DMS114 treated with DMSO at 0.1 percent for 48 hours (cell line): ENCODE results near the gene DNAI4.
A peak's percentile ranks its signal among the peaks of the same experiment; 100 is the strongest.
"Not testable (repeated sequence)": the region's sequence is repeated elsewhere in the genome, so short reads cannot be mapped to it uniquely, and the experiment has no call there.

Source experiments
- DNase-seq: peaks from one replicate; lab custom pipeline; 2025; ENCODE audit not compliant: unreplicated experiment; lab: John Stamatoyannopoulos, UW

Gene DNAI4

GRCh38 chr1:66924756-66925557 lies at the start of gene DNAI4, which contains the start of gene MIER1:
TSS of gene DNAI4 (minus strand) at chr1:66924856. CDS start at chr1:66924831, 25 bp downstream.
TSS of gene MIER1 (plus strand) at chr1:66924990. CDS start at chr1:66925029, 39 bp downstream.
- DNase-seq = peak; percentile 97

GRCh38 chr1:66968574-66968973 lies 43.9 kb upstream of the DNAI4 start:
- DNase-seq = no peak

- not testable (repeated sequence) for DNase-seq
These were observed 41.7 kb upstream of the DNAI4 start for GRCh38 chr1:66966188-66966873.

- DNase-seq = no peak
These were observed 33.3 kb upstream of the DNAI4 start for GRCh38 chr1:66957938-66958337.

- DNase-seq = no peak
These were observed 29.6 kb upstream of the DNAI4 start for GRCh38 chr1:66954208-66954607.

GRCh38 chr1:66951513-66951912 lies 26.9 kb upstream of the DNAI4 start:
- DNase-seq = no peak

GRCh38 chr1:66947267-66947666 lies 22.6 kb upstream of the DNAI4 start:
- DNase-seq = no peak

- no peak for DNase-seq
These were observed 20.7 kb upstream of the DNAI4 start for GRCh38 chr1:66945316-66945715.

- DNase-seq = no peak
These were observed 19.9 kb upstream of the DNAI4 start for GRCh38 chr1:66944330-66945274.

GRCh38 chr1:66943361-66943969 lies 18.8 kb upstream of the DNAI4 start:
- DNase-seq = no peak

- DNase-seq = no peak
These were observed 16.3 kb upstream of the DNAI4 start for GRCh38 chr1:66940981-66941380.

- no peak for DNase-seq
These were observed 14.0 kb upstream of the DNAI4 start for GRCh38 chr1:66938613-66939012.

GRCh38 chr1:66937529-66938234 lies 13.0 kb upstream of the DNAI4 start:
- no peak for DNase-seq

- no peak for DNase-seq
These were observed 9.4 kb upstream of the DNAI4 start for GRCh38 chr1:66933887-66934700.

GRCh38 chr1:66932291-66932690 lies 7.6 kb upstream of the DNAI4 start:
- DNase-seq = no peak

GRCh38 chr1:66931590-66931989 lies 6.9 kb upstream of the DNAI4 start:
- no peak for DNase-seq

- no peak for DNase-seq
These were observed 6.1 kb upstream of the DNAI4 start for GRCh38 chr1:66930823-66931174.

- DNase-seq = peak; percentile 89
These were observed 5.6 kb upstream of the DNAI4 start for GRCh38 chr1:66929999-66930822.

GRCh38 chr1:66929691-66929998 lies 5.0 kb upstream of the DNAI4 start:
- no peak for DNase-seq
